HEK293 (cell line): ENCODE measurements around the gene SLC25A20.

Experiments used
- CTCF ChIA-PET: fragments of 350-600 bp; formaldehyde crosslinking; extraction: SDS; loops from one replicate; lab custom pipeline; 2021; ENCODE audit warnings: antibody characterized with exemption; lab: Yijun Ruan, JAX
- POLR2A ChIA-PET: fragments of 300-600 bp; formaldehyde crosslinking; extraction: SDS; loops from one replicate; lab custom pipeline; 2020; ENCODE audit warnings: antibody characterized with exemption, inconsistent platforms; lab: Yijun Ruan, JAX
- H3K27ac ChIP-seq: fragments of 200-500 bp; sonication (Bioruptor generic); 2 replicates; pipeline ENCODE4 v1.5.1; 2014; ENCODE audit warnings: low read depth, low read length, control low read depth, inconsistent platforms; ENCODE audit errors: extremely low read depth
- H3K36me3 ChIP-seq, 2 experiments: fragments of 200-500 bp in 1 of 2; sonication (Bioruptor generic) in 1 of 2; 1 replicate in 1 of 2; 2 replicates in 1 of 2; pipeline ENCODE4 v1.5.1; 2014 to 2017; ENCODE audit warnings: inconsistent platforms in 2 of 2, low read length in 2 of 2; ENCODE audit not compliant: control insufficient read depth in 2 of 2, insufficient read depth in 1 of 2
- H3K4me1 ChIP-seq: fragments of 200-500 bp; sonication (Bioruptor generic); 2 replicates; pipeline ENCODE4 v1.5.1; 2014; ENCODE audit warnings: mild to moderate bottlenecking, low read length, inconsistent platforms; ENCODE audit not compliant: control insufficient read depth, insufficient read depth
- H3K4me3 ChIP-seq: 2 replicates; pipeline ENCODE4 v1.5.1; 2011; ENCODE audit warnings: low read depth, mild to moderate bottlenecking, control low read depth, low read length, moderate library complexity
- H3K9me3 ChIP-seq: fragments of 200-500 bp; sonication (Bioruptor generic); 2 replicates; pipeline ENCODE4 v1.5.1; 2014; ENCODE audit warnings: low read depth, low read length, inconsistent platforms; ENCODE audit not compliant: control insufficient read depth, insufficient read depth
- GLIS1 ChIP-seq: fragments of 450-650 bp; formaldehyde crosslinking; IDR thresholded peaks from 2 replicates; pipeline ENCODE4 v1.5.1; 2016; ENCODE audit warnings: missing biosample characterization, missing genetic modification characterization
- HOXC10 ChIP-seq: sonication (generic); formaldehyde crosslinking; IDR thresholded peaks from 2 replicates; pipeline ENCODE4 v1.8.1; 2023; ENCODE audit warnings: mild to moderate bottlenecking, missing genetic modification reagents
- IKZF3 ChIP-seq: fragments of 450-650 bp; IDR thresholded peaks from 2 replicates; pipeline ENCODE4 v1.5.0; 2018; ENCODE audit warnings: missing biosample characterization, mild to moderate bottlenecking, missing genetic modification characterization, moderate library complexity
- KLF1 ChIP-seq: fragments of 450-650 bp; formaldehyde crosslinking; IDR thresholded peaks from 2 replicates; pipeline ENCODE4 v1.5.1; 2016; ENCODE audit warnings: missing biosample characterization, missing genetic modification characterization
- KLF7 ChIP-seq: fragments of 450-650 bp; formaldehyde crosslinking; IDR thresholded peaks from 2 replicates; pipeline ENCODE4 v1.5.1; 2016; ENCODE audit warnings: missing biosample characterization, missing genetic modification characterization, borderline replicate concordance
- MEIS1 ChIP-seq: sonication (generic); formaldehyde crosslinking; IDR thresholded peaks from 2 replicates; pipeline ENCODE4 v1.8.1; 2022; ENCODE audit warnings: missing genetic modification reagents, mild to moderate bottlenecking, borderline replicate concordance
- SALL2 ChIP-seq: fragments of 450-650 bp; formaldehyde crosslinking; IDR thresholded peaks from 2 replicates; pipeline ENCODE4 v1.5.0; 2017; ENCODE audit warnings: missing biosample characterization, mild to moderate bottlenecking, missing genetic modification characterization, borderline replicate concordance
- TRIM28 ChIP-seq: IDR thresholded peaks from 2 replicates; pipeline ENCODE4 v1.6.1; 2011; ENCODE audit warnings: low read length, control low read depth, borderline replicate concordance
- YY1 ChIP-seq: fragments of 450-650 bp; formaldehyde crosslinking; IDR thresholded peaks from 2 replicates; pipeline ENCODE4 v1.5.1; 2018; ENCODE audit warnings: missing biosample characterization, missing genetic modification characterization
- ZBTB21 ChIP-seq: fragments of 450-650 bp; formaldehyde crosslinking; IDR thresholded peaks from 2 replicates; pipeline ENCODE4 v1.5.1; 2017; ENCODE audit warnings: missing biosample characterization, missing genetic modification characterization
- ZBTB7A ChIP-seq: fragments of 450-650 bp; formaldehyde crosslinking; IDR thresholded peaks from 2 replicates; pipeline ENCODE4 v1.5.1; 2016; ENCODE audit warnings: low read depth, missing biosample characterization, missing genetic modification characterization
- ZNF138 ChIP-seq: fragments of 450-650 bp; formaldehyde crosslinking; IDR thresholded peaks from 2 replicates; pipeline ENCODE4 v1.5.1; 2016; ENCODE audit warnings: missing biosample characterization, missing genetic modification characterization, borderline replicate concordance
- ZNF146 ChIP-seq: fragments of 450-650 bp; formaldehyde crosslinking; IDR thresholded peaks from 2 replicates; pipeline ENCODE4 v1.5.1; 2016; ENCODE audit warnings: missing biosample characterization, missing genetic modification characterization
- ZNF169 ChIP-seq: fragments of 450-650 bp; formaldehyde crosslinking; IDR thresholded peaks from 2 replicates; pipeline ENCODE4 v1.5.1; 2016; ENCODE audit warnings: missing biosample characterization, missing genetic modification characterization
- ZNF2 ChIP-seq: fragments of 450-650 bp; formaldehyde crosslinking; IDR thresholded peaks from 2 replicates; pipeline ENCODE4 v1.5.1; 2016; ENCODE audit warnings: missing biosample characterization, missing genetic modification characterization
- ZNF202 ChIP-seq: fragments of 450-650 bp; formaldehyde crosslinking; IDR thresholded peaks from 2 replicates; pipeline ENCODE4 v1.5.1; 2016; ENCODE audit warnings: missing biosample characterization, missing genetic modification characterization, borderline replicate concordance
- ZNF23 ChIP-seq: fragments of 450-650 bp; formaldehyde crosslinking; IDR thresholded peaks from 2 replicates; pipeline ENCODE4 v1.5.1; 2016; ENCODE audit warnings: missing biosample characterization, missing genetic modification characterization, borderline replicate concordance
- ZNF274 ChIP-seq, 2 experiments: fragments of 200-500 bp in 1 of 2; fragments of 450-650 bp in 1 of 2; sonication (Bioruptor generic) in 1 of 2; formaldehyde crosslinking in 1 of 2; IDR thresholded peaks; 2 replicates each; pipeline versions ENCODE4 v1.5.1 to v1.6.1; 2014 to 2016; ENCODE audit warnings: borderline replicate concordance in 1 of 2, inconsistent platforms in 1 of 2, low read length in 1 of 2, missing biosample characterization in 1 of 2, missing genetic modification characterization in 1 of 2
- ZNF292 ChIP-seq: fragments of 450-650 bp; formaldehyde crosslinking; IDR thresholded peaks from 2 replicates; pipeline ENCODE4 v1.5.1; 2016; ENCODE audit warnings: low read depth, missing biosample characterization, missing genetic modification characterization, borderline replicate concordance
- ZNF404 ChIP-seq: fragments of 450-650 bp; formaldehyde crosslinking; IDR thresholded peaks from 2 replicates; pipeline ENCODE4 v1.5.1; 2017; ENCODE audit warnings: missing biosample characterization, missing genetic modification characterization
- ZNF423 ChIP-seq: fragments of 450-650 bp; formaldehyde crosslinking; IDR thresholded peaks from 2 replicates; pipeline ENCODE4 v1.5.1; 2016; ENCODE audit warnings: missing biosample characterization, missing genetic modification characterization
- ZNF501 ChIP-seq: fragments of 450-650 bp; formaldehyde crosslinking; IDR thresholded peaks from 2 replicates; pipeline ENCODE4 v1.5.1; 2016; ENCODE audit warnings: missing biosample characterization, missing genetic modification characterization
- ZNF514 ChIP-seq: fragments of 450-650 bp; formaldehyde crosslinking; IDR thresholded peaks from 2 replicates; pipeline ENCODE4 v1.5.1; 2016; ENCODE audit warnings: missing biosample characterization, missing genetic modification characterization
- ZNF521 ChIP-seq: fragments of 450-650 bp; formaldehyde crosslinking; IDR thresholded peaks from 2 replicates; pipeline ENCODE4 v1.5.1; 2017; ENCODE audit warnings: missing biosample characterization, mild to moderate bottlenecking, missing genetic modification characterization
- ZNF529 ChIP-seq: fragments of 450-650 bp; formaldehyde crosslinking; IDR thresholded peaks from 2 replicates; pipeline ENCODE4 v1.5.1; 2017; ENCODE audit warnings: missing genetic modification characterization, missing biosample characterization; ENCODE audit not compliant: insufficient replicate concordance
- ZNF548 ChIP-seq: fragments of 450-650 bp; formaldehyde crosslinking; IDR thresholded peaks from 2 replicates; pipeline ENCODE4 v1.5.1; 2016; ENCODE audit warnings: missing biosample characterization, missing genetic modification characterization
- ZNF571 ChIP-seq: fragments of 450-650 bp; formaldehyde crosslinking; IDR thresholded peaks from 2 replicates; pipeline ENCODE4 v1.5.0; 2017; ENCODE audit warnings: missing biosample characterization, missing genetic modification characterization
- ZNF76 ChIP-seq: fragments of 450-650 bp; formaldehyde crosslinking; IDR thresholded peaks from 2 replicates; pipeline ENCODE4; 2016; ENCODE audit warnings: low read depth, missing biosample characterization, missing genetic modification characterization, borderline replicate concordance
- ZNF830 ChIP-seq: fragments of 450-650 bp; IDR thresholded peaks from 2 replicates; pipeline ENCODE4 v1.5.0; 2018; ENCODE audit warnings: missing biosample characterization, missing genetic modification characterization, low read depth, mild to moderate bottlenecking, moderate library complexity
- TF ChIP-seq, protein P1 (sequence below): fragments of 450-650 bp; formaldehyde crosslinking; IDR thresholded peaks from 2 replicates; pipeline ENCODE4 v1.5.1; 2016; ENCODE audit warnings: missing biosample characterization, missing genetic modification characterization

Gene SLC25A20

GRCh38 chr3:48885753-48886152 is 12.9 kb downstream of the SLC25A20 start:
- CTCF ChIA-PET, result interaction anchor here (0.7 kb wide), 1 partner anchor 168 kb away, joined by 3 read pairs; the partner anchor contains the start of gene IP6K2
- H3K4me1 ChIP-seq, result no peaks in the 10 kb centered on the region
- POLR2A ChIA-PET, result interaction anchor here (0.5 kb wide), 1 partner anchor 19 kb away, joined by 4 read pairs; no protein-coding TSS in a partner anchor
- no peaks in the 10 kb centered on the region for H3K9me3 ChIP-seq
- no peak overlapping the region for H3K4me3 ChIP-seq
- peaks cover 0 to 9% of the 10 kb centered on the region in 2 experiments; a peak in 1 of 3 replicates for H3K36me3 ChIP-seq
- no peak overlapping the region for H3K27ac ChIP-seq
- TF ChIP-seq ZNF2 (tag by site-specific recombination), result no peak
- TF ChIP-seq ZNF548, result no peak
- no peak for TF ChIP-seq HOXC10 (CRISPR knock-in tag)
- no peak for TF ChIP-seq ZBTB21 (tag by site-specific recombination)
- no peak for TF ChIP-seq MEIS1 (CRISPR knock-in tag)
- TF ChIP-seq ZNF76 (tag by site-specific recombination), result no peak
- TF ChIP-seq ZNF23 (tag by site-specific recombination), result no peak
- TF ChIP-seq, protein P1, sequence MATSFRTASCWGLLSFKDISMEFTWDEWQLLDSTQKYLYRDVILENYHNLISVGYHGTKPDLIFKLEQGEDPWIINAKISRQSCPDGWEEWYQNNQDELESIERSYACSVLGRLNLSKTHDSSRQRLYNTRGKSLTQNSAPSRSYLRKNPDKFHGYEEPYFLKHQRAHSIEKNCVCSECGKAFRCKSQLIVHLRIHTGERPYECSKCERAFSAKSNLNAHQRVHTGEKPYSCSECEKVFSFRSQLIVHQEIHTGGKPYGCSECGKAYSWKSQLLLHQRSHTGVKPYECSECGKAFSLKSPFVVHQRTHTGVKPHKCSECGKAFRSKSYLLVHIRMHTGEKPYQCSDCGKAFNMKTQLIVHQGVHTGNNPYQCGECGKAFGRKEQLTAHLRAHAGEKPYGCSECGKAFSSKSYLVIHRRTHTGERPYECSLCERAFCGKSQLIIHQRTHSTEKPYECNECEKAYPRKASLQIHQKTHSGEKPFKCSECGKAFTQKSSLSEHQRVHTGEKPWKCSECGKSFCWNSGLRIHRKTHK (tag by site-specific recombination), result no peak
- TF ChIP-seq TRIM28, result no peak
- TF ChIP-seq ZNF830 (tag by site-specific recombination), result no peak
- TF ChIP-seq ZNF529 (tag by site-specific recombination), result no peak
- no peak for TF ChIP-seq ZNF274 (IDR thresholded peaks at IDR 0.05; ENCODE audit: low read length)
- TF ChIP-seq ZNF274 (tag by site-specific recombination; IDR thresholded peaks at IDR 0.05; ENCODE audit: borderline replicate concordance), result no peak
- TF ChIP-seq ZNF521 (tag by site-specific recombination), result no peak

GRCh38 chr3:48881652-48882114 is 17.0 kb downstream of the SLC25A20 start:
- ChIA-PET POLR2A (no interaction called here), CTCF (no interaction called here)
- Histone ChIP-seq H3K27ac (no peak overlapping the region), H3K4me1 (no peaks in the 10 kb centered on the region), H3K36me3 (peaks cover 0 to 9% of the 10 kb centered on the region in 2 experiments; a peak in 1 of 3 replicates), H3K4me3 (no peak overlapping the region), H3K9me3 (no peaks in the 10 kb centered on the region)
- TF ChIP-seq ZNF404 (no peak), ZNF830 (tag by site-specific recombination) (no peak), ZNF169 (tag by site-specific recombination) (no peak), ZNF571 (no peak), SALL2 (tag by site-specific recombination) (no peak), GLIS1 (tag by site-specific recombination) (no peak), ZNF146 (tag by site-specific recombination) (no peak), ZNF138 (tag by site-specific recombination) (no peak), ZNF202 (tag by site-specific recombination) (no peak), ZBTB7A (tag by site-specific recombination) (no peak), ZNF292 (no peak), ZNF514 (tag by site-specific recombination) (no peak), KLF7 (tag by site-specific recombination) (no peak), YY1 (tag by site-specific recombination) (no peak), IKZF3 (tag by site-specific recombination) (no peak), ZNF501 (no peak), ZNF423 (no peak), KLF1 (tag by site-specific recombination) (no peak)
